Measurements from ENCODE around the gene PRKAR1B.

Gene PRKAR1B

DNA sequence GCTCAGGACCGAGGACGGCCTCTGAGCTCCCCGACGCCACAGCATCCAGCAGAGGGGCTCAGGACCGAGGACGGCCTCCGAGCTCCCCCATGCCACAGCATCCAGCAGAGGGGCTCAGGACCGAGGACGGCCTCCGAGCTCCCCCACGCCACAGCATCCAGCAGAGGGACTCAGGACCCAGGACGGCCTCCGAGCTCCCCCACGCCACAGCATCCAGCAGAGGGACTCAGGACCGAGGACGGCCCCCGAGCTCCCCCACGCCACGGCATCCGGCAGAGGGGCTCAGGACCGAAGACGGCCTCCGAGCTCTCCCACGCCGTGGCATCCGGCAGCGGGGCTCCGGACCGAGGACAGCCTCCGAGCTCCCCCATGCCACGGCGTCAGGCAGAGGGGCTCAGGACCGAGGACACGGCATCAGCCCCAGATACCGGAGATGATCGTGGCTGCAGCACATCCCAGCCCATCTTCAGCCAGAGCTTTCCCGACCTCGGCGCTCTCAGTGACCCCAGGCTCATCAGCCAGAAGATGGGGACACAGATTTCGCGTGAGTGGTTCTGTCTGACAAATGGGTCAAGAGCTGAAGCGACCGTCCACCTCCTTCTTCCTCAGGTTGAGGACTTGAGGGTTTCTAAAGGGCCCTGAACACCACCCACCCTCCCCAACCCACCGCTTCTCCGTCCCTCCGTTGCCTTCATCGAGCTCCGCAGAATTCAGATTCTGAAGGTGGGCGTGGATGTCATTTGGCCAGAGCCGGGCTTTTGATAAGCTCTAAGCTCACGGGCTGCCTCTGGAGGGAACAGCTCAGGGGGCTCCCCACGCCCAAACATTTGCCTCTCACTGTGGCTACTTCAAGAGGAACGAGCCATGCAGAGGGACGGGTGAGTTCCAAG lies 56.3 kb downstream of the PRKAR1B start:
- TF ChIP-seq, protein P1, sequence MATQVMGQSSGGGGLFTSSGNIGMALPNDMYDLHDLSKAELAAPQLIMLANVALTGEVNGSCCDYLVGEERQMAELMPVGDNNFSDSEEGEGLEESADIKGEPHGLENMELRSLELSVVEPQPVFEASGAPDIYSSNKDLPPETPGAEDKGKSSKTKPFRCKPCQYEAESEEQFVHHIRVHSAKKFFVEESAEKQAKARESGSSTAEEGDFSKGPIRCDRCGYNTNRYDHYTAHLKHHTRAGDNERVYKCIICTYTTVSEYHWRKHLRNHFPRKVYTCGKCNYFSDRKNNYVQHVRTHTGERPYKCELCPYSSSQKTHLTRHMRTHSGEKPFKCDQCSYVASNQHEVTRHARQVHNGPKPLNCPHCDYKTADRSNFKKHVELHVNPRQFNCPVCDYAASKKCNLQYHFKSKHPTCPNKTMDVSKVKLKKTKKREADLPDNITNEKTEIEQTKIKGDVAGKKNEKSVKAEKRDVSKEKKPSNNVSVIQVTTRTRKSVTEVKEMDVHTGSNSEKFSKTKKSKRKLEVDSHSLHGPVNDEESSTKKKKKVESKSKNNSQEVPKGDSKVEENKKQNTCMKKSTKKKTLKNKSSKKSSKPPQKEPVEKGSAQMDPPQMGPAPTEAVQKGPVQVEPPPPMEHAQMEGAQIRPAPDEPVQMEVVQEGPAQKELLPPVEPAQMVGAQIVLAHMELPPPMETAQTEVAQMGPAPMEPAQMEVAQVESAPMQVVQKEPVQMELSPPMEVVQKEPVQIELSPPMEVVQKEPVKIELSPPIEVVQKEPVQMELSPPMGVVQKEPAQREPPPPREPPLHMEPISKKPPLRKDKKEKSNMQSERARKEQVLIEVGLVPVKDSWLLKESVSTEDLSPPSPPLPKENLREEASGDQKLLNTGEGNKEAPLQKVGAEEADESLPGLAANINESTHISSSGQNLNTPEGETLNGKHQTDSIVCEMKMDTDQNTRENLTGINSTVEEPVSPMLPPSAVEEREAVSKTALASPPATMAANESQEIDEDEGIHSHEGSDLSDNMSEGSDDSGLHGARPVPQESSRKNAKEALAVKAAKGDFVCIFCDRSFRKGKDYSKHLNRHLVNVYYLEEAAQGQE (IDR thresholded peaks at IDR 0.05; ENCODE audit: low read depth), result no peak
- TF ChIP-seq, protein P2, sequence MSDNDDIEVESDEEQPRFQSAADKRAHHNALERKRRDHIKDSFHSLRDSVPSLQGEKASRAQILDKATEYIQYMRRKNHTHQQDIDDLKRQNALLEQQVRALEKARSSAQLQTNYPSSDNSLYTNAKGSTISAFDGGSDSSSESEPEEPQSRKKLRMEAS (IDR thresholded peaks at IDR 0.05), result no peak
- no peak for TF ChIP-seq TCF12 (IDR thresholded peaks at IDR 0.05; ENCODE audit: low read depth)

- TF ChIP-seq TCF12 (IDR thresholded peaks at IDR 0.05; ENCODE audit: low read depth) (no peak), YY1 (IDR thresholded peaks at IDR 0.05; ENCODE audit: low read depth) (no peak), FOXM1 (IDR thresholded peaks at IDR 0.05; ENCODE audit: borderline replicate concordance, low read depth) (no peak), NFIC (IDR thresholded peaks at IDR 0.05) (no peak), RAD21 (IDR thresholded peaks at IDR 0.05; ENCODE audit: low read depth) (no peak)
- TF ChIP-seq, protein P3, sequence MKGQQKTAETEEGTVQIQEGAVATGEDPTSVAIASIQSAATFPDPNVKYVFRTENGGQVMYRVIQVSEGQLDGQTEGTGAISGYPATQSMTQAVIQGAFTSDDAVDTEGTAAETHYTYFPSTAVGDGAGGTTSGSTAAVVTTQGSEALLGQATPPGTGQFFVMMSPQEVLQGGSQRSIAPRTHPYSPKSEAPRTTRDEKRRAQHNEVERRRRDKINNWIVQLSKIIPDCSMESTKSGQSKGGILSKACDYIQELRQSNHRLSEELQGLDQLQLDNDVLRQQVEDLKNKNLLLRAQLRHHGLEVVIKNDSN (IDR thresholded peaks at IDR 0.05), result no peak
These were observed 58.1 kb downstream of the PRKAR1B start for GRCh38 chr7:668958-669357.

GRCh38 chr7:668139-668931 lies 58.7 kb downstream of the PRKAR1B start:
- TF ChIP-seq ZBTB7A (IDR thresholded peaks at IDR 0.05; ENCODE audit: low read depth) (no peak), NFIC (IDR thresholded peaks at IDR 0.05) (no peak), CEBPB (IDR thresholded peaks at IDR 0.05) (no peak)

- TF ChIP-seq TCF12 (IDR thresholded peaks at IDR 0.05; ENCODE audit: low read depth) (no peak), TEAD4 (IDR thresholded peaks at IDR 0.05) (no peak), YY1 (IDR thresholded peaks at IDR 0.05; ENCODE audit: low read depth) (no peak), RAD21 (IDR thresholded peaks at IDR 0.05; ENCODE audit: low read depth) (no peak), NFIC (IDR thresholded peaks at IDR 0.05) (no peak)
- TF ChIP-seq, protein P1 (IDR thresholded peaks at IDR 0.05; ENCODE audit: low read depth), result no peak
These were observed 60.4 kb downstream of the PRKAR1B start for GRCh38 chr7:666454-667292.

DNA sequence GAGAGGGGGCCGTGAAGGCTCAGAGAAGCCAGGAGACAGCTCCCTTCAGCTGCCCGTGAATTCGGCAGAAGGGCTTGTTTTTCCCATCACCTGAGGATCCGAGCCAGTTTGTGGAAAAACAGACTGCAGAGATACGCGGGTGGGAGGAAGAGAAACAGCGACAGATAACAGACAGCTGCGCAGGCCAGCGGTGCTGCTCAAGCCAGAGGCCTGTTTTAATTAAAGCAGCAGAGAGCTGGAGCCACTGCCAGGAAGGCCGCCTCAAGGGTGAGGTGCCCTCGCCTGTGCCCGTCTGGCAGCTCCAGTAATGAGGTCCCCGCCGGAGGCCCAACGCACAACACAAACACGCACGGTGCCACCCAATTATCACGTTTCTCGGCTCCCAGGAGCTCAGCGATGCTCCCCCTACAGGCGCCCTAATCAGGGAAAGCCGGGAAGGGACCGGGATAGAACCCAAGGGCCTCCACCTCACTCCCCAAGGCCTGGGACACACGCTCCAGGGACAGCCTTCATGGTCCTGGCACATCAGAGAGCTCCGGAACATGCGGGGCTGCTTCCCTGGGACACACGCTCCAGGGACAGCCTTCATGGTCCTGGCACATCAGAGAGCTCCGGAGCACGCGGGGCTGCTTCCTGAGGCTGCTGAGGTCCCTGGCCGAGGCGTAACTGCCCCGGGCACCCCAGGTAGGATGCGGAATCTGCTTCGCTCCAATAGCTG lies 61.2 kb downstream of the PRKAR1B start:
- TF ChIP-seq NFIC (IDR thresholded peaks at IDR 0.05) (no peak), TAF1 (IDR thresholded peaks at IDR 0.05; ENCODE audit: low read depth) (no peak), CEBPB (IDR thresholded peaks at IDR 0.05) (no peak), EGR1 (IDR thresholded peaks at IDR 0.05) (no peak), RAD21 (IDR thresholded peaks at IDR 0.05; ENCODE audit: low read depth) (no peak), TCF12 (IDR thresholded peaks at IDR 0.05; ENCODE audit: low read depth) (no peak), CREB1 (IDR thresholded peaks at IDR 0.05; ENCODE audit: low read depth) (no peak)
- TF ChIP-seq, protein P3 (IDR thresholded peaks at IDR 0.05), result no peak
- TF ChIP-seq, protein P1 (IDR thresholded peaks at IDR 0.05; ENCODE audit: low read depth), result no peak
